A673 (cell line): ENCODE measurements around the gene COL9A2. TPM values are rescaled to one million over a fixed set of nuclear protein-coding genes. Genes with fewer than 3 reads are reported as not detected.
"Not testable (repeated sequence)": the region's sequence is repeated elsewhere in the genome, so short reads cannot be mapped to it uniquely, and the experiment has no call there.

Source experiments
- BruUV-seq: library from RNA; stranded (reverse); fragments of 400-500 nt; replicated peaks from 2 replicates; lab custom pipeline; 2021; lab: Mats Ljungman, UMichigan
- CTCF ChIA-PET: fragments of 300-600 bp; sonication (Branson Sonifier 250); formaldehyde crosslinking; loops from one replicate; lab custom pipeline; 2022; ENCODE audit warnings: antibody characterized with exemption; lab: Charles Lee
- POLR2A ChIA-PET: fragments of 300-600 bp; sonication (Branson Sonifier 250); formaldehyde crosslinking; loops from one replicate; lab custom pipeline; 2022; ENCODE audit warnings: antibody characterized with exemption; ENCODE audit not compliant: low non-redundant PET; lab: Charles Lee
- DNase-seq: peaks from one replicate; pipeline ENCODE4 v3.0.0-alpha.2; 2015; ENCODE audit warnings: low spot score
- H3K27ac ChIP-seq: fragments of 200-600 bp; sonication (generic); 2 replicates; pipeline ENCODE4 v1.5.1; 2016; ENCODE audit warnings: mixed run types, low read depth, mild to moderate bottlenecking, mixed read lengths, antibody characterized with exemption, low read length; ENCODE audit not compliant: poor library complexity, severe bottlenecking
- H3K27me3 ChIP-seq: fragments of 200-600 bp; sonication (generic); replicated peaks from 2 replicates; pipeline ENCODE4 v1.6.1; 2017; ENCODE audit warnings: mixed run types, low read depth, mild to moderate bottlenecking, mixed read lengths, antibody characterized with exemption, low read length; ENCODE audit not compliant: insufficient read depth, poor library complexity
- H3K36me3 ChIP-seq: fragments of 200-600 bp; sonication (generic); 2 replicates; pipeline ENCODE4 v1.6.1; 2016; ENCODE audit warnings: mixed run types, mild to moderate bottlenecking, mixed read lengths, antibody characterized with exemption, low read length; ENCODE audit not compliant: insufficient read depth, poor library complexity, severe bottlenecking
- H3K4me1 ChIP-seq: fragments of 200-600 bp; sonication (generic); 2 replicates; pipeline ENCODE4 v1.6.1; 2017; ENCODE audit warnings: mixed run types, mild to moderate bottlenecking, mixed read lengths, antibody characterized with exemption, low read length; ENCODE audit not compliant: insufficient read depth, poor library complexity, severe bottlenecking
- H3K4me3 ChIP-seq: fragments of 200-600 bp; sonication (generic); 2 replicates; pipeline ENCODE4 v1.5.1; 2016; ENCODE audit warnings: low read depth, mixed run types, mild to moderate bottlenecking, mixed read lengths, low read length; ENCODE audit not compliant: poor library complexity, severe bottlenecking
- H3K9me3 ChIP-seq: fragments of 200-600 bp; sonication (generic); 2 replicates; pipeline ENCODE4 v1.6.1; 2016; ENCODE audit warnings: mixed run types, low read depth, mild to moderate bottlenecking, mixed read lengths, antibody characterized with exemption, low read length; ENCODE audit not compliant: poor library complexity, severe bottlenecking
- CTCF ChIP-seq: fragments of 300-800, 200-600 bp; sonication (generic); conservative IDR thresholded peaks from 2 replicates; pipeline ENCODE4 v1.5.1; 2017; ENCODE audit warnings: low read depth, mild to moderate bottlenecking, antibody characterized with exemption, low read length, moderate library complexity, mixed read lengths
- EZH2 ChIP-seq: fragments of 200-600 bp; sonication (generic); IDR thresholded peaks from 2 replicates; pipeline ENCODE4 v1.6.1; 2017; ENCODE audit warnings: borderline replicate concordance, low read depth, mild to moderate bottlenecking, mixed read lengths, antibody characterized with exemption, low read length; ENCODE audit not compliant: poor library complexity, severe bottlenecking
- intact Hi-C: fragments of 100-400 bp; cut with micrococcal nuclease; formaldehyde crosslinking; loops from one replicate; pipeline ENCODE4 v1.10.0; 2022; ENCODE audit not compliant: unreplicated experiment
- total RNA-seq: library from RNA; stranded (reverse); gene quantifications from 2 replicates; pipeline ENCODE4 v1.2.3, GENCODE V29; 2021

Gene COL9A2
- total RNA-seq, 1 experiment from 2014 or later, result 5.2 TPM

GRCh38 chr1:40344597-40344996 is 27.5 kb upstream of the COL9A2 start:
- H3K36me3 ChIP-seq, result no peaks in the 10 kb centered on the region
- DNase-seq, result peak; percentile 59
- no peaks in the 10 kb centered on the region for H3K9me3 ChIP-seq
- 0 out of 2 replicates have a peak, but pooled peaks have one; percentile 17 for TF ChIP-seq CTCF
- TF ChIP-seq EZH2, result no peak
- H3K27me3 ChIP-seq, result no peaks in the 10 kb centered on the region
- no peak overlapping the region for H3K27ac ChIP-seq
- BruUV-seq, result no TSS peak
- ChIA-PET CTCF (interaction anchor here (0.5 to 1.2 kb wide), 3 partner anchors 60 to 992 kb away, joined by 3 to 6 read pairs (median 4); no protein-coding TSS in a partner anchor), POLR2A (no interaction called here)
- peak overlapping the region; percentile 8 for H3K4me3 ChIP-seq
- no peaks in the 10 kb centered on the region for H3K4me1 ChIP-seq
- intact Hi-C loops, result no loop called here

- H3K27me3 ChIP-seq, H3K36me3 ChIP-seq, H3K4me3 ChIP-seq, BruUV-seq, DNase-seq, H3K27ac ChIP-seq, CTCF ChIA-PET, H3K4me1 ChIP-seq, intact Hi-C loops, H3K9me3 ChIP-seq: not testable (repeated sequence)
- POLR2A ChIA-PET, result interaction anchor here (0.6 kb wide), 1 partner anchor 182 kb away, joined by 7 read pairs; no protein-coding TSS in a partner anchor
These were observed 25.3 kb upstream of the COL9A2 start for GRCh38 chr1:40342381-40342717.

- no peak for DNase-seq
- no TSS peak for BruUV-seq
- TF ChIP-seq CTCF, result no peak
- TF ChIP-seq EZH2, result no peak
- no peaks in the 10 kb centered on the region for H3K36me3 ChIP-seq
- intact Hi-C loops, result no loop called here
- POLR2A ChIA-PET, result interaction anchor here (0.6 kb wide), 1 partner anchor 181 kb away, joined by 7 read pairs; no protein-coding TSS in a partner anchor
- CTCF ChIA-PET, result no interaction called here
- H3K9me3 ChIP-seq, result no peaks in the 10 kb centered on the region
- H3K4me1 ChIP-seq, result no peaks in the 10 kb centered on the region
- H3K4me3 ChIP-seq, result no peak overlapping the region
- H3K27me3 ChIP-seq, result no peaks in the 10 kb centered on the region
- H3K27ac ChIP-seq, result no peak overlapping the region
These were observed 24.6 kb upstream of the COL9A2 start for GRCh38 chr1:40341491-40342380.
